ENCODE results near the gene HAGH.

Gene HAGH

DNA sequence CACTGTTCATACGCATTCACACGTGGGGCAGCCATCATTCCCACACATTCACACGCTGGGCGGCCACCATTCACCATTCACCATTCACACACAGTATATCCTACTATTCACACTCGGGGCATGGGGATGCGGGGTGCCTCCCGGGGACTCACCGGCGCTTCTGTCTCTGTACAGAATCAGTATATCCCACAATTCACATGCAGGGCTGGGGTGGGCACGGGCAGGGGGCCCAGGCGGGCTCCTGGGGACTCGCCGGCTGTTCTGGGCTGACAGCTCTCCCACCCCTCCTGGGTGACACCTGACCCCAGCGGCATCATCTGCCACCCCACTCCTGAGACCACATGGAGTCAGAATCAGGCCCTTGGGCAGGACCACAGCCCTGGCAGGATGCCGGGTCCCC, 64.9 kb downstream of the HAGH start:
- H3K27ac ChIP-seq (ENCODE audit: low read length), result no peak overlapping the region
- peaks cover 4 to 84% of the 10 kb centered on the region in 2 donors for H3K36me3 ChIP-seq (ENCODE audit: control insufficient read depth in 1 of 2, insufficient read depth in 2 of 2, low read length in 2 of 2)
- H3K4me3 ChIP-seq (ENCODE audit: low read depth in 1 of 2, low read length in 2 of 2), result no peak overlapping the region
- H3K9me3 ChIP-seq (ENCODE audit: control insufficient read depth in 1 of 2, low read length in 2 of 2), result no peaks in the 10 kb centered on the region
- H3K27me3 ChIP-seq (ENCODE audit: low read depth, low read length), result no peaks in the 10 kb centered on the region
- no peaks in the 10 kb centered on the region for H3K4me1 ChIP-seq (ENCODE audit: control insufficient read depth in 1 of 2, insufficient read depth in 2 of 2, low read length in 2 of 2)

- Histone ChIP-seq H3K36me3 (ENCODE audit: control insufficient read depth in 1 of 2, insufficient read depth in 2 of 2, low read length in 2 of 2) (peaks cover 4 to 76% of the 10 kb centered on the region in 2 donors), H3K27me3 (ENCODE audit: low read depth, low read length) (no peaks in the 10 kb centered on the region), H3K4me1 (ENCODE audit: control insufficient read depth in 1 of 2, insufficient read depth in 2 of 2, low read length in 2 of 2) (no peaks in the 10 kb centered on the region), H3K4me3 (ENCODE audit: low read depth in 1 of 2, low read length in 2 of 2) (no peak overlapping the region), H3K27ac (ENCODE audit: low read length) (no peak overlapping the region), H3K9me3 (ENCODE audit: control insufficient read depth in 1 of 2, low read length in 2 of 2) (no peaks in the 10 kb centered on the region)
Observed at GRCh38 chr16:1760911-1761310, 65.7 kb downstream of the HAGH start.

DNA sequence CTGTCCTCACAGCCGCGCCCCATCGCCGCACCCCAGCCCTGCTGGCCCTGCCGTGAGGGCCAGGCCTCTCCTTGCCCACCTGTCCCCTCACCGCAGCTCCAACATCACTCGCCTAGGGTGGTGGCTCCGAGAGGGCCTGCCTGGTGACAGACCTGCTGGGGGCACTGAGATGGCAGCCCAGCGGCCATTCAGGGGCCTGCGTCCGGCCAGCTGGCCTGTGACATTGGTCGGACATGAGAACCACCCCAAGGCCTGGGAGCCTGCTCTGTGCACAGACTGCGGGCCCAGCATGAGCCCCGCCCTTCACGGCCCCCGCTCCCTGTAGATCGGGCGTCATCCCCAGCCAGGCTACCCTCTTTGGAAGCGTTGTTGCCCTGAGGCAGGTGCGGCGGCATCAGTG, 67.1 kb downstream of the HAGH start:
- peaks cover 6 to 71% of the 10 kb centered on the region in 2 donors for H3K36me3 ChIP-seq (ENCODE audit: control insufficient read depth in 1 of 2, insufficient read depth in 2 of 2, low read length in 2 of 2)
- H3K27me3 ChIP-seq (ENCODE audit: low read depth, low read length), result no peaks in the 10 kb centered on the region
- H3K9me3 ChIP-seq (ENCODE audit: control insufficient read depth in 1 of 2, low read length in 2 of 2), result no peaks in the 10 kb centered on the region

GRCh38 chr16:1758923-1759322, 67.7 kb downstream of the HAGH start:
- Histone ChIP-seq H3K27me3 (ENCODE audit: low read depth, low read length) (no peaks in the 10 kb centered on the region), H3K4me3 (ENCODE audit: low read depth in 1 of 2, low read length in 2 of 2) (no peak overlapping the region), H3K4me1 (ENCODE audit: control insufficient read depth in 1 of 2, insufficient read depth in 2 of 2, low read length in 2 of 2) (no peaks in the 10 kb centered on the region), H3K27ac (ENCODE audit: low read length) (no peak overlapping the region), H3K36me3 (ENCODE audit: control insufficient read depth in 1 of 2, insufficient read depth in 2 of 2, low read length in 2 of 2) (peaks cover 6 to 65% of the 10 kb centered on the region in 2 donors), H3K9me3 (ENCODE audit: control insufficient read depth in 1 of 2, low read length in 2 of 2) (no peaks in the 10 kb centered on the region)

More for the DNA sequence above, 67.1 kb downstream of the HAGH start:
- Histone ChIP-seq H3K4me1 (ENCODE audit: control insufficient read depth in 1 of 2, insufficient read depth in 2 of 2, low read length in 2 of 2) (no peaks in the 10 kb centered on the region), H3K4me3 (ENCODE audit: low read depth in 1 of 2, low read length in 2 of 2) (no peak overlapping the region), H3K27ac (ENCODE audit: low read length) (no peak overlapping the region)

- peaks cover 6 to 59% of the 10 kb centered on the region in 2 donors for H3K36me3 ChIP-seq (ENCODE audit: control insufficient read depth in 1 of 2, insufficient read depth in 2 of 2, low read length in 2 of 2)
- H3K4me1 ChIP-seq (ENCODE audit: control insufficient read depth in 1 of 2, insufficient read depth in 2 of 2, low read length in 2 of 2), result no peaks in the 10 kb centered on the region
- no peaks in the 10 kb centered on the region for H3K9me3 ChIP-seq (ENCODE audit: control insufficient read depth in 1 of 2, low read length in 2 of 2)
- H3K27ac ChIP-seq (ENCODE audit: low read length), result no peak overlapping the region
- H3K27me3 ChIP-seq (ENCODE audit: low read depth, low read length), result no peaks in the 10 kb centered on the region
- H3K4me3 ChIP-seq (ENCODE audit: low read depth in 1 of 2, low read length in 2 of 2), result no peak overlapping the region
Observed at GRCh38 chr16:1757714-1758461, 68.7 kb downstream of the HAGH start.

Data from muscle layer of duodenum (tissue), 2 donors.